K562 (cell line): ENCODE results near the gene PODNL1. TPM values are rescaled to one million over a fixed set of nuclear protein-coding genes. Genes with fewer than 3 reads are reported as not detected.
A peak's percentile ranks its signal among the peaks of the same experiment; 100 is the strongest.

Source experiments
- ATAC-seq: fragments of 200-7000 bp; cut with Tn5 transposase; 3 replicates; pipeline ENCODE4 v1.9.1; 2020; ENCODE audit warnings: moderate library complexity
- BruUV-seq: library from RNA; stranded (reverse); fragments of 400-500 nt; replicated peaks from 2 replicates; lab custom pipeline; 2021; lab: Mats Ljungman, UMichigan
- CTCF ChIA-PET: fragments of 300-600 bp; formaldehyde crosslinking; extraction: SDS; loops from one replicate; lab custom pipeline; 2021; ENCODE audit warnings: low intra/inter-chr PET ratio; lab: Yijun Ruan, JAX
- POLR2A ChIA-PET: fragments of 300-600, 350-650 bp; sonication (Branson Sonifier 250); formaldehyde crosslinking; extraction: SDS; loops from one replicate; lab custom pipeline; 2021; ENCODE audit warnings: antibody characterized with exemption, inconsistent platforms; lab: Yijun Ruan, JAX
- DNase-seq, 4 experiments: peaks; one replicate each; pipeline versions ENCODE4 v3.0.0 to v3.0.0-alpha.2; 2011 to 2018; ENCODE audit warnings: low spot score in 3 of 4, mixed read lengths in 3 of 4; ENCODE audit errors: extremely low read depth in 1 of 4
- FAIRE-seq: peaks from 2 replicates; lab custom pipeline; 2011; peaks lifted over from hg19 to GRCh38; lab: Jason Lieb, UNC
- H2AFZ ChIP-seq: 2 replicates; pipeline ENCODE4 v1.6.0; 2011; ENCODE audit warnings: low read depth, low read length, control low read depth, inconsistent platforms
- H3K27ac ChIP-seq: fragments of 200-600 bp; 3 replicates; pipeline ENCODE4 v1.8.0; 2011; ENCODE audit warnings: low read depth, mild to moderate bottlenecking, control low read depth, inconsistent platforms, low read length, moderate library complexity, mixed read lengths; ENCODE audit errors: extremely low read depth
- H3K27me3 ChIP-seq, 2 experiments: fragments of 300-600 bp in 1 of 2; 2 replicates in 1 of 2; 3 replicates in 1 of 2; pipeline versions ENCODE4 v1.6.0 to v1.8.0; 2011; ENCODE audit warnings: inconsistent platforms in 2 of 2, low read length in 2 of 2, mild to moderate bottlenecking in 1 of 2, mixed read lengths in 1 of 2, moderate library complexity in 1 of 2; ENCODE audit not compliant: control insufficient read depth in 2 of 2, insufficient read depth in 2 of 2
- H3K36me3 ChIP-seq: fragments of 300-600 bp; 3 replicates; pipeline ENCODE4 v1.8.0; 2011; ENCODE audit warnings: mild to moderate bottlenecking, low read length, inconsistent platforms; ENCODE audit not compliant: control insufficient read depth, insufficient read depth
- H3K4me1 ChIP-seq, 2 experiments: fragments of 200-600 bp in 1 of 2; replicated peaks in 1 of 2; 2 replicates in 1 of 2; 3 replicates in 1 of 2; pipeline versions ENCODE4 v1.5.1 to v1.8.0; 2011; ENCODE audit warnings: inconsistent platforms in 2 of 2, low read length in 2 of 2, mild to moderate bottlenecking in 1 of 2, mixed read lengths in 1 of 2, moderate library complexity in 1 of 2; ENCODE audit not compliant: control insufficient read depth in 2 of 2, insufficient read depth in 2 of 2
- H3K4me2 ChIP-seq: 2 replicates; pipeline ENCODE4 v1.6.1; 2011; ENCODE audit warnings: low read length, control low read depth, inconsistent platforms, mixed read lengths; ENCODE audit not compliant: insufficient read depth
- H3K4me3 ChIP-seq: fragments of 200-600 bp; sonication (generic), shearing (Covaris generic); 2 replicates; pipeline ENCODE4 v1.5.1; 2016; ENCODE audit warnings: control low read depth, inconsistent platforms
- H3K79me2 ChIP-seq: fragments of 200-600 bp; 3 replicates; pipeline ENCODE4 v1.8.0; 2011; ENCODE audit warnings: low read length, inconsistent platforms; ENCODE audit not compliant: control insufficient read depth, insufficient read depth
- H3K9ac ChIP-seq, 2 experiments: 2 replicates each; pipeline versions ENCODE4 v1.6.0 to v1.6.1; 2011; ENCODE audit warnings: low read depth in 2 of 2, low read length in 2 of 2, control low read depth in 1 of 2, inconsistent platforms in 1 of 2, mild to moderate bottlenecking in 1 of 2, mixed read lengths in 1 of 2; ENCODE audit not compliant: insufficient read depth in 1 of 2
- H3K9me1 ChIP-seq: one replicate; pipeline ENCODE4 v1.6.0; 2011; ENCODE audit warnings: inconsistent platforms, mild to moderate bottlenecking, low read length, moderate library complexity; ENCODE audit not compliant: control insufficient read depth, insufficient read depth
- H3K9me3 ChIP-seq: replicated peaks from 2 replicates; pipeline ENCODE4 v1.5.1; 2011; ENCODE audit warnings: low read depth, low read length, inconsistent platforms; ENCODE audit not compliant: control insufficient read depth, insufficient read depth
- H4K20me1 ChIP-seq: replicated peaks from 2 replicates; pipeline ENCODE4 v1.6.1; 2011; ENCODE audit warnings: low read length, inconsistent platforms, mixed read lengths; ENCODE audit not compliant: control insufficient read depth, insufficient read depth
- BCL6 ChIP-seq: fragments of 250-450 bp; sonication (Bioruptor Pico); IDR thresholded peaks from 2 replicates; pipeline ENCODE4 v1.4.0; 2020
- BMI1 ChIP-seq: fragments of 150-350 bp; IDR thresholded peaks from 2 replicates; pipeline ENCODE4 v1.6.1; 2014; ENCODE audit warnings: low read length
- CBX2 ChIP-seq: fragments of 200-600 bp; sonication (generic); IDR thresholded peaks from one replicate; pipeline ENCODE4 v1.6.1; 2012; ENCODE audit warnings: mild to moderate bottlenecking, low read length, inconsistent platforms; ENCODE audit not compliant: insufficient read depth, poor library complexity, severe bottlenecking
- CREBBP ChIP-seq: IDR thresholded peaks from one replicate; pipeline ENCODE4 v1.6.1; 2012; ENCODE audit warnings: low read depth, mild to moderate bottlenecking, control low read depth, inconsistent platforms, low read length
- HDGF ChIP-seq: fragments of 450-650 bp; IDR thresholded peaks from 2 replicates; pipeline ENCODE4 v1.6.1; 2016
- RBM17 ChIP-seq: fragments of 200-400 bp; formaldehyde crosslinking; IDR thresholded peaks from 2 replicates; pipeline ENCODE4 v1.6.1; 2017; ENCODE audit warnings: low read depth, mild to moderate bottlenecking, low read length, borderline replicate concordance
- SMC3 ChIP-seq: conservative IDR thresholded peaks from 2 replicates; pipeline ENCODE4 v1.6.1; 2011; ENCODE audit warnings: low read depth, low read length, improper control_type of control experiment; ENCODE audit not compliant: insufficient read depth
- SREBF2 ChIP-seq: sonication (generic); formaldehyde crosslinking; IDR thresholded peaks from 2 replicates; pipeline ENCODE4 v1.4.0; 2020; ENCODE audit warnings: mild to moderate bottlenecking, missing genetic modification reagents
- SRSF1 ChIP-seq: fragments of 200-400 bp; formaldehyde crosslinking; IDR thresholded peaks from 2 replicates; pipeline ENCODE4 v1.6.1; 2017; ENCODE audit warnings: mild to moderate bottlenecking, low read depth, low read length, moderate library complexity
- SRSF3 ChIP-seq: fragments of 200-400 bp; formaldehyde crosslinking; IDR thresholded peaks from 2 replicates; pipeline ENCODE4 v1.6.1; 2016; ENCODE audit warnings: mild to moderate bottlenecking, low read length, moderate library complexity; ENCODE audit not compliant: insufficient read depth
- ZBTB8A ChIP-seq: fragments of 450-650 bp; IDR thresholded peaks from 2 replicates; pipeline ENCODE4 v1.6.1; 2018; ENCODE audit warnings: mild to moderate bottlenecking, moderate library complexity; ENCODE audit not compliant: partially characterized antibody
- ZNF274 ChIP-seq: IDR thresholded peaks from 2 replicates; pipeline ENCODE4 v1.6.1; 2011; ENCODE audit warnings: low read depth, mild to moderate bottlenecking, low read length, moderate library complexity, borderline replicate concordance
- ZNF655 ChIP-seq: fragments of 250-450 bp; sonication (Bioruptor Pico); IDR thresholded peaks from 2 replicates; pipeline ENCODE4 v1.5.0; 2021
- ZSCAN32 ChIP-seq: fragments of 450-650 bp; formaldehyde crosslinking; IDR thresholded peaks from 2 replicates; pipeline ENCODE4 v1.4.0; 2020; ENCODE audit warnings: mild to moderate bottlenecking, moderate library complexity
- WGBS: fragments of 100-300 bp; shearing (Covaris generic); methylation state at CpG from one replicate; pipeline ENCODE4 v1.1.6; 2016; ENCODE audit warnings: low coverage, mixed read lengths; ENCODE audit not compliant: insufficient coverage; ENCODE audit errors: missing lambda C conversion rate; 5-methylcytosine and 5-hydroxymethylcytosine counted together
- in situ Hi-C: fragments of 300-500 bp; cut with MboI; formaldehyde crosslinking; loops from 4 replicates; pipeline ENCODE4 v1.15.0; 2018; ENCODE audit warnings: inconsistent platforms, mixed read lengths
- intact Hi-C: fragments of 100-400 bp; cut with micrococcal nuclease; formaldehyde crosslinking; loops from 2 replicates; pipeline ENCODE4 v1.14.2; 2022
- polyA plus RNA-seq, 8 experiments: library from polyadenylated mRNA; depleted of rRNA in 4 of 8; stranded (reverse) in 5 of 8; unstranded in 3 of 8; fragments of >200 nt; fragmentation: Nextera tagmentation in 2 of 8; fragmentation: Illumina TruSeq in 1 of 8; extraction: Ambion mirVana in 2 of 8; extraction: Trizol in 1 of 8; gene quantifications; 2 replicates each; pipeline versions ENCODE4 v1.2.1 to v1.2.3, GENCODE V29; 2011 to 2014; ENCODE audit warnings: inconsistent platforms in 1 of 8, missing spikeins in 1 of 8
- total RNA-seq, 7 experiments: library from RNA; depleted of rRNA in 6 of 7; stranded (reverse); fragments of >200 nt in 6 of 7; fragmentation: Illumina TruSeq in 2 of 7; extraction: Trizol in 2 of 7; gene quantifications; 2 replicates each; pipeline versions ENCODE4 v1.2.1 to v1.2.3, GENCODE V29; 2011 to 2021; ENCODE audit warnings: low replicate concordance in 1 of 7
- TF ChIP-seq, protein P1 (sequence below): sonication (generic); formaldehyde crosslinking; IDR thresholded peaks from 2 replicates; pipeline ENCODE4 v1.8.1; 2023; ENCODE audit warnings: missing genetic modification reagents, mild to moderate bottlenecking, borderline replicate concordance
- TF ChIP-seq, protein P2 (sequence below): sonication (generic); formaldehyde crosslinking; IDR thresholded peaks from 2 replicates; pipeline ENCODE4 v1.9.0; 2022; ENCODE audit warnings: mild to moderate bottlenecking, missing genetic modification reagents

The PODNL1 gene
- total and polyA plus RNA-seq, 9 of the 15 experiments (the other 6 are each of a cell fraction or from before 2014, with no cell fraction given): 0.18 to 0.47 (median 0.23) TPM; not detected in 3

- TF ChIP-seq BCL6 (CRISPR knock-in tag): no peak
- no peak for TF ChIP-seq ZNF655 (CRISPR knock-in tag)
- TF ChIP-seq ZSCAN32 (CRISPR knock-in tag): no peak
- TF ChIP-seq ZBTB8A: no peak
- TF ChIP-seq SMC3: no peak
- no peak for TF ChIP-seq RBM17
- TF ChIP-seq HDGF: no peak
- no peak for TF ChIP-seq SRSF3
- no peak for TF ChIP-seq SRSF1
- TF ChIP-seq CBX2: no peak
- TF ChIP-seq, protein P1, sequence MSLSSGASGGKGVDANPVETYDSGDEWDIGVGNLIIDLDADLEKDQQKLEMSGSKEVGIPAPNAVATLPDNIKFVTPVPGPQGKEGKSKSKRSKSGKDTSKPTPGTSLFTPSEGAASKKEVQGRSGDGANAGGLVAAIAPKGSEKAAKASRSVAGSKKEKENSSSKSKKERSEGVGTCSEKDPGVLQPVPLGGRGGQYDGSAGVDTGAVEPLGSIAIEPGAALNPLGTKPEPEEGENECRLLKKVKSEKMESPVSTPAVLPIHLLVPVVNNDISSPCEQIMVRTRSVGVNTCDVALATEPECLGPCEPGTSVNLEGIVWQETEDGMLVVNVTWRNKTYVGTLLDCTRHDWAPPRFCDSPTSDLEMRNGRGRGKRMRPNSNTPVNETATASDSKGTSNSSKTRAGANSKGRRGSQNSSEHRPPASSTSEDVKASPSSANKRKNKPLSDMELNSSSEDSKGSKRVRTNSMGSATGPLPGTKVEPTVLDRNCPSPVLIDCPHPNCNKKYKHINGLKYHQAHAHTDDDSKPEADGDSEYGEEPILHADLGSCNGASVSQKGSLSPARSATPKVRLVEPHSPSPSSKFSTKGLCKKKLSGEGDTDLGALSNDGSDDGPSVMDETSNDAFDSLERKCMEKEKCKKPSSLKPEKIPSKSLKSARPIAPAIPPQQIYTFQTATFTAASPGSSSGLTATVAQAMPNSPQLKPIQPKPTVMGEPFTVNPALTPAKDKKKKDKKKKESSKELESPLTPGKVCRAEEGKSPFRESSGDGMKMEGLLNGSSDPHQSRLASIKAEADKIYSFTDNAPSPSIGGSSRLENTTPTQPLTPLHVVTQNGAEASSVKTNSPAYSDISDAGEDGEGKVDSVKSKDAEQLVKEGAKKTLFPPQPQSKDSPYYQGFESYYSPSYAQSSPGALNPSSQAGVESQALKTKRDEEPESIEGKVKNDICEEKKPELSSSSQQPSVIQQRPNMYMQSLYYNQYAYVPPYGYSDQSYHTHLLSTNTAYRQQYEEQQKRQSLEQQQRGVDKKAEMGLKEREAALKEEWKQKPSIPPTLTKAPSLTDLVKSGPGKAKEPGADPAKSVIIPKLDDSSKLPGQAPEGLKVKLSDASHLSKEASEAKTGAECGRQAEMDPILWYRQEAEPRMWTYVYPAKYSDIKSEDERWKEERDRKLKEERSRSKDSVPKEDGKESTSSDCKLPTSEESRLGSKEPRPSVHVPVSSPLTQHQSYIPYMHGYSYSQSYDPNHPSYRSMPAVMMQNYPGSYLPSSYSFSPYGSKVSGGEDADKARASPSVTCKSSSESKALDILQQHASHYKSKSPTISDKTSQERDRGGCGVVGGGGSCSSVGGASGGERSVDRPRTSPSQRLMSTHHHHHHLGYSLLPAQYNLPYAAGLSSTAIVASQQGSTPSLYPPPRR (CRISPR knock-in tag): no peak
- no peak for TF ChIP-seq BMI1
- no peak for TF ChIP-seq CREBBP
- no peak for TF ChIP-seq SREBF2
- TF ChIP-seq, protein P2, sequence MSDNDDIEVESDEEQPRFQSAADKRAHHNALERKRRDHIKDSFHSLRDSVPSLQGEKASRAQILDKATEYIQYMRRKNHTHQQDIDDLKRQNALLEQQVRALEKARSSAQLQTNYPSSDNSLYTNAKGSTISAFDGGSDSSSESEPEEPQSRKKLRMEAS (CRISPR knock-in tag): no peak
- no peak for TF ChIP-seq ZNF274
- FAIRE-seq (no peak), DNase-seq (no peak), ATAC-seq (no peak)
- no peak overlapping the region for H3K4me3 ChIP-seq
- H3K27ac ChIP-seq: no peak overlapping the region
- H3K79me2 ChIP-seq: no peaks in the 10 kb centered on the region
- in situ Hi-C loops (loop anchor here (5.0 kb wide), 1 partner anchor 187 kb away; the partner anchor contains the start of gene MISP3), intact Hi-C loops (loop anchor here (5.0 kb wide), 1 partner anchor 462 kb away; no protein-coding TSS in a partner anchor)
- no TSS peak for BruUV-seq
- POLR2A ChIA-PET: interaction anchor here (0.5 to 2.0 kb wide), 5 partner anchors 12 to 805 kb away, joined by 3 to 7 read pairs (median 3); partner anchors contain the start of gene ZNF333
- H3K36me3 ChIP-seq: no peaks in the 10 kb centered on the region
- H3K9me1 ChIP-seq: no peaks in the 10 kb centered on the region
- H3K9ac ChIP-seq: peak overlapping the region in 1 of 2 experiments; percentile 85; a peak in 2 of 4 replicates
- peaks cover 21 to 72% of the 10 kb centered on the region in 2 experiments for H3K4me1 ChIP-seq
- CTCF ChIA-PET: no interaction called here
- no peaks in the 10 kb centered on the region for H3K9me3 ChIP-seq
- H2AFZ ChIP-seq: no peak overlapping the region
- no peaks in the 10 kb centered on the region for H4K20me1 ChIP-seq
- H3K27me3 ChIP-seq: no peaks in the 10 kb centered on the region
- 51% methylated on average over 12 of the region's 26 CpGs for WGBS
- H3K4me2 ChIP-seq: no peak overlapping the region
Observed at GRCh38 chr19:13884726-13885591, 53.3 kb downstream of the PODNL1 start.
